ENCODE measurements around the gene CD2AP.

DNA sequence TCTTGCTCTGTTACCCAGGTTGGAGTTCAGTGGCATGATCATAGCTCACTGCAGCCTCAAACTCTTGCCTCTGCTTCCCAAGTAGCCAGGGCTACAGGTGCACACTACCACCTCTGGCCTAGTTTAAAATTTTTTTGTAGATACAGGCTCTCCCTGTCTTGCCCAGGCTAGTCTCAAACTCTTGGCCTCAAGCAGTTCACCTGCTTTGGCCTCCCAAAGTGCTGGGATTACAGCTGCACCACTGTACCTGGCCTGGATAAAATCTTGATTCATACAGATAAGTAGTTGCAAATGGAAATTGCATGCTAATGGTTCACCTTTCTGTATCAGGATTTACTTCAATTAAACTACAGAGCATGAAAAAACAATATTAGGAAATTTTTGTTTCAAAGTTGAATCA lies 4.2 kb downstream of the CD2AP start:
- TF ChIP-seq, protein P1, sequence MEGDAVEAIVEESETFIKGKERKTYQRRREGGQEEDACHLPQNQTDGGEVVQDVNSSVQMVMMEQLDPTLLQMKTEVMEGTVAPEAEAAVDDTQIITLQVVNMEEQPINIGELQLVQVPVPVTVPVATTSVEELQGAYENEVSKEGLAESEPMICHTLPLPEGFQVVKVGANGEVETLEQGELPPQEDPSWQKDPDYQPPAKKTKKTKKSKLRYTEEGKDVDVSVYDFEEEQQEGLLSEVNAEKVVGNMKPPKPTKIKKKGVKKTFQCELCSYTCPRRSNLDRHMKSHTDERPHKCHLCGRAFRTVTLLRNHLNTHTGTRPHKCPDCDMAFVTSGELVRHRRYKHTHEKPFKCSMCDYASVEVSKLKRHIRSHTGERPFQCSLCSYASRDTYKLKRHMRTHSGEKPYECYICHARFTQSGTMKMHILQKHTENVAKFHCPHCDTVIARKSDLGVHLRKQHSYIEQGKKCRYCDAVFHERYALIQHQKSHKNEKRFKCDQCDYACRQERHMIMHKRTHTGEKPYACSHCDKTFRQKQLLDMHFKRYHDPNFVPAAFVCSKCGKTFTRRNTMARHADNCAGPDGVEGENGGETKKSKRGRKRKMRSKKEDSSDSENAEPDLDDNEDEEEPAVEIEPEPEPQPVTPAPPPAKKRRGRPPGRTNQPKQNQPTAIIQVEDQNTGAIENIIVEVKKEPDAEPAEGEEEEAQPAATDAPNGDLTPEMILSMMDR (IDR thresholded peaks at IDR 0.05) = no peak
- no peak for TF ChIP-seq POLR2AphosphoS5 (IDR thresholded peaks at IDR 0.05)

Measured in breast epithelium (tissue), 3 donors.